T1000 (cell line): ENCODE results near the gene KRTAP1-1.
"Not testable (repeated sequence)": the region's sequence is repeated elsewhere in the genome, so short reads cannot be mapped to it uniquely, and the experiment has no call there.

Experiments
- DNase-seq: peaks from one replicate; lab custom pipeline; 2025; ENCODE audit warnings: mixed read lengths; lab: John Stamatoyannopoulos, UW

Gene KRTAP1-1

DNA sequence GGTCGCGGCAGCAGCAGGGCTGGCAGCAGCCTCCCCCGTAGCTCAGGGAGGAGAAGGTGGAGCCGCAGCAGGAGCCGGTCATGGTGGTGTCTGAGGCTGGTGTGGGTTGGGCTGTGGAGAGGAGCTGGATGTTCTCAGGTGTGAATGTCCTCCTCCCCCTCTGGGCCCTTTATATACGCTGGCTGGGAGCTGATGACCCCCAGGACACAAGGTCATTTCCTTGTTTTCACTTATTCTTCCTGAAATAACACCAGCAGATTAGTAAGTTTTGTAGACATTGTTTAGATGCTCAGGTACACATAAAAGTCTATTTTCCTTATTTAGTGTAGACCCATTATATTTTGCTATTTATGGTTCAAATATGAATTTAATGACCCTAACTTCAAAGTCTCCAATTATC, 13.9 kb upstream of the KRTAP1-1 start, which contains the start of gene KRTAP2-2:
TSS of gene KRTAP2-2 (minus strand) at position 101 of the 400 bp plus-strand sequence. CDS start at position 82, 19 bp downstream.
- DNase-seq = not testable (repeated sequence)

DNA sequence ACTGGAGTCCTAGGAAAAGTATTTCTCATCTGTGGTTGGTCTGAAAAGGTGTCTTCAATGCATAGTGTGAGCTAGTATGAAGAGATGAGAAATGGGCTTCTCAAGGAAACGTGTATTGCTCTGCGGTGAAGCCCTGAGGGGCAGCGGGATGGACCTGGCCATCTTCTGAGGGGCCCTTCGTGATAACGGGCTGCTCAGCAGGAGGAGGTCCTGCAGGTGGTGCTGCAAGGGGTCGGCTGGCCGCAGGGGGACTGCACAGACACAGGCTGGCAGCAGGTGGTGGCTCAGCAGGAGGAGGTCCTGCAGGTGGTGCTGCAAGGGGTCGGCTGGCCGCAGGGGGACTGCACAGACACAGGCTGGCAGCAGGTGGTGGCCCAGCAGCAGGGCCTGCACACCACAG, 13.3 kb upstream of the KRTAP1-1 start:
- DNase-seq = not testable (repeated sequence)

DNA sequence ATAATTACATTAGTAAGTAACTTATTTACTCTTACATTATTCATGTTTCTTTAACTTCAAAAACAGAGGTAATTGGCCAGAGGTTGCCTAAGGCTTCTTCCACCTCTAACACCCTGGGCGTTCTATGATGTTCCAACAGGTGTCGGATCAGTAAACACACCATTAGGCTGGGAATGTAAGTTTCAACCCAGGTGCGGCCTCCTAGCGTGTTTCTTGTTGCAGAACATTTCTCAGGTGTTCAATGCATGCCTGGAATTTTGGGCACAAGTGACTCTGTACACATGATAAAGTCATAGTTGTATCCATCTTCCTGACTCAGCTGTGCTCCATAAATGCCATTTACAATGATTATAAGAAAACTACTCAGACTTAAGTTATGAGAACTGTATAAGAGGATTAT, 12.8 kb upstream of the KRTAP1-1 start:
- no peak for DNase-seq

DNA sequence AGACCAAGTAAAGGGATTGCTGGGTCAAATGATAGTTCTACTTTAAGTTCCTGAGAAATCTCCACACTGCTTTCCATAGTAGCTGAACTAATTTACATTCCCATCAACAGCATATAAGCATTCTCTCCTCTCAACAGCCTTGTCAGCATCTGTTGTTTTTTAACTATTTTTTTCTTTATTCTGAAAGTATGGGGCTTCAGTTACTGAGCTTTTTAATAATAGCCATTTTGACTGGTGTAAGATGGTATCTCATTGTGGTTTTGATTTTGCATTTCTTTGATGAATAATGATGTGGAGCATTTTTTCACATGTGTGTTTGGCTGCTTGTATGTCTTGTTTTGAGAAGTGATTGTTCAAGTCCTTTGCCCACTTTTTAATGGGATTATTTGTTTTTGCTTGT, 11.3 kb upstream of the KRTAP1-1 start:
- DNase-seq = no peak

DNA sequence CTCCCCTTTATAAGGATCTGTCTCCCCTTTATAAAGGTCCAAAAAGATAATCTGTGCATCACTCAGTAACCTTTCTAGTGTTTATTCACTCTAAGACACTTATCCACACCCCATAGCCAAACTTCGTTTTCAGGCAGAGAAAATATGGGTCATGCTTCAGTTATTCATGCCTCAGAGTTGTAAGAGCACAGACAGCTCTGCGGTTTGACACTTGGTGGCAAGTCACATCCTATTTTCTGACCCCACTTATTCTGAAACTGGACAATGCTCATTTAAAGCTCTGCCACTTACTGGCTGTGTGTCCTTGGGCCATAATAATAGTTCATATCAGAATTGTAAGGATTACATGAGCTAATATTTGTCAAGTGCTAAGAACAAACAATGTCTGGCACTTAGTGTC, 7.9 kb upstream of the KRTAP1-1 start:
- DNase-seq = no peak

DNA sequence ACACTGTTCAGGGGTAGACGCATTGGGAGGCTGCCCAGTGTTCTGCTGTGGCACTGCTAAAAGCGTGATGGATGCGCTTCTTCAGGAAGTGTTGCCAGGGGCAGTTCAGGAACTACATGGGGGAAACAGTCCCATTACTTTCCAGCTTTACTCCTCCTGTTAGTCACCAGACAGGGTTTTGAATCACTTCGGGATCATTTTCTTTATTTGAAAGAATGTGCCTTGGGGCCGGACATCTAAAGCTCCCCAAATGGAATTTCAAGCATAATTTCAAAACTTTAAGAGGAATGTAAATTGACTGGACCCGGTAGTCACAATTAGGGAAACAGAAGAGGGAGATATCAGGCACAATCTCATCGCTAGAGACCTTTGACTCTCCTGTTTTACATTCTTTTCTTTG, 7.2 kb upstream of the KRTAP1-1 start:
- peak; percentile 20 for DNase-seq

DNA sequence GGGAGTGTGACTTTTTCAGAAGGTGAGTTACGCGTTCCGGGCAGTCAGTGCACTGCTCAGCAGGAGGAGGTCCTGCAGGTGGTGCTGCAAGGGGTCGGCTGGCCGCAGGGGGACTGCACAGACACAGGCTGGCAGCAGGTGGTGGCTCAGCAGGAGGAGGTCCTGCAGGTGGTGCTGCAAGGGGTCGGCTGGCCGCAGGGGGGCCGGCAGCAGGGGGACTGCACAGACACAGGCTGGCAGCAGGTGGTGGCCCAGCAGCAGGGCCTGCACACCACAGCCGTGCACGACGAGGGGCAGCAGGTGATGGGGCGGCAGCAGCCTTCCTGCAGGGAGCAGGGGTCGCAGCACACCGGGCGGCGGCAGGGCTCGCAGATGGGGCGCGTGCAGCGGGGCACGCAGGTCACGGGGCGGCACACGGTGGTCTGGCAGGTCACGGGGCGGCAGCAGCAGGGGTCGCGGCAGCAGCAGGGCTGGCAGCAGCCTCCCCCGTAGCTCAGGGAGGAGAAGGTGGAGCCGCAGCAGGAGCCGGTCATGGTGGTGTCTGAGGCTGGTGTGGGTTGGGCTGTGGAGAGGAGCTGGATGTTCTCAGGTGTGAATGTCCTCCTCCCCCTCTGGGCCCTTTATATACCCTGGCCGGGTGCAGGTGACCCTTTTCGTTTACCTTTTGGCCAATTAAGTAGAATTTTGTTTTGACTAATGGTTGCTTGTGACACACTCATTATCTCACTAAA, 5.7 kb upstream of the KRTAP1-1 start, which contains the start of gene KRTAP2-1:
TSS of gene KRTAP2-1 (minus strand) at position 582 of the 731 bp plus-strand sequence. CDS start at position 533, 49 bp downstream.
- not testable (repeated sequence) for DNase-seq

DNA sequence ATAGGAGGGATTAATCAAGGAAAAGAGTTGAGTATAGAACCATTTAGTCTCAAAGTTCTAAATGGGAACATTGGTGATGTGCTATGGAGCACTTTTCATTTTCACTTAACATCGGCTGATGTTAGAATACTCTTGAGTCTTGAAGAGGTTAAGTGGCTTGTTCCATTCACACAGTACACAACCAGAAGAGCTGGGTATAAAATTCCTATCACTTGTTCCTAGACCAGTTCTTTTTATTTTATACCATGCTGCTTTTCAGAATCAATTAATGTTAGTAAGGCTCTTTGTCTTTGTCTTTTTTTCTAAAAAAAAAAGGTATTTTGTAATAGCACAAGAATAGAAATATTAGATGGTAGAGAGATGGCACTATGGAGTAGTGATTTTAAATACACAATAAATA, 1.7 kb upstream of the KRTAP1-1 start:
- no peak for DNase-seq

DNA sequence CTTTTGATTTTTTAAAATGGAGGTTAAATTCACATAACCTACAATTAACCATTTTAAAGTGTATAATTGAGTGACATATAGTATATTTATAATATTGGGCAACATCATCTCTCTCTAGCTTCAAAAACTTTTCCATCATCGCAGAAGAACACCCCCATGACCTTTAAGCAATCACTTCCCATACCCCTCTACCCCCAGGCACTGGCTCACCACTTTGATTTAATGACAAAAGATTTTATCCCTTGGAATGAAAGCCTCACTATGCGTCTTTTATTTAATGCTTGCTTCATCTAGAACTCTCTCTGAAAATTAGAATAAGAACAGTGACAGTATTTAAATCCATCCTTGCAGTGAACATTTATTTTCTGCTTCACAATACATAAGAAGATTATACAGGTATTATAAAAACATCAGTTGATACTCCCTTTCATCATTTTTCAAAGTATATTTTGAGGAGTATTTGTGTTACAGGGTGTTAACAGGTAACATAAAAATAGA, 3.3 kb downstream of the KRTAP1-1 start:
- DNase-seq = no peak

DNA sequence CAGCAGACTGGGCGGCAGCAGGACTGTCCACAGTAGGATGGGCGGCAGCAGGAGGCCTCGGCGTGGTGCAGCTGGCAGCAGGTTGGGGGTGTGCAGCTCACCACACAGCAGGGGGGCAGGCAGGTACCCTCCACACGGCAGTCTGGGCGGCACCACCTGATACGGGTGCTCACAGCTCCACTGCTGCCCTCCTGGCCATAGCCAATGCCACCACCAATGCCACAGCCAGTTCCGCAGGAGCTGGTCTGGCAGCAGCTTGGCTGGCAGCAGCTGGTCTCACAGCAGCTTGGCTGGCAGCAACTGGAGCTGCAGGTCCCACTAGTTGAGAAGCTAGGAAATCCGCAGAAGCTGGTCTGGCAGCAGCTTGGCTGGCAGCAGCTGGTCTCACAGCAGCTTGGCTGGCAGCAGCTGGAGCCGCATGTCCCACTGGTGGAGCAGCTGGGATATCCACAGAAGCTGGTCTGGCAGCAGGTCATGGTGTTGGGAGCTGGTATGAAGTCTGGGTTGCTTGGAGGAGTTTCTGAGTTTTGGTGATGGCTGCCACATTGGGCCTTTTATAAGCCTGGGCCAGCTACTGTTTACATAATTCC, 6.8 kb downstream of the KRTAP1-1 start, which contains the start of gene KRTAP1-3:
TSS of gene KRTAP1-3 (minus strand) at position 529 of the 590 bp plus-strand sequence. CDS start at position 476, 53 bp downstream.
- not testable (repeated sequence) for DNase-seq

DNA sequence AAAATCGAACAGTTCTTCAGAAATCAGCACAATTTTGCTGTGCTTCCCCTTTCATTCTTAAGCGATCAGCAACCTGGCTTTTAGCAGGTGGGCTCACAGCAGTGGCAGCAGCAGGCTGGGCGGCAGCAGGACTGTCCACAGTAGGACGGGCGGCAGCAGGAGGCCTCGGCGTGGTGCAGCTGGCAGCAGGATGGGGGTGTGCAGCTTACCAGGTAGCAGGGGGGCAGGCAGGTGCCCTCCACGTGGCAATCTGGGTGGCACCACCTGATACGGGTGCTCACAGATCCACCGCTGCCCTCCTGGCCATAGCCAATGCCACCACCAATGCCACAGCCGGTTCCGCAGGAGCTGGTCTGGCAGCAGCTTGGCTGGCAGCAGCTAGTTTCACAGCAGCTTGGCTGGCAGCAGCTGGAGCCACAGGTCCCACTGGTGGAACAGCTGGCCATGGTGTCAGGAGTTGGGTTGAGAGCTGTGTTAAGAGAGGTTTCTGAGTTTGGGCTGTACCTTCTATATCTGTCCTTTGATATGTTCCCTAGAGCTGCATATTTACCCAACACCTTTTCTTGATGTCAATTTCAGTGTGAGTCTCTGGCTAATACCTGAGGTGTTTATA, 11.5 kb downstream of the KRTAP1-1 start, which contains the start of gene KRTAP1-4:
TSS of gene KRTAP1-4 (minus strand) at position 563 of the 613 bp plus-strand sequence. CDS start at position 446, 117 bp downstream.
- no peak for DNase-seq

DNA sequence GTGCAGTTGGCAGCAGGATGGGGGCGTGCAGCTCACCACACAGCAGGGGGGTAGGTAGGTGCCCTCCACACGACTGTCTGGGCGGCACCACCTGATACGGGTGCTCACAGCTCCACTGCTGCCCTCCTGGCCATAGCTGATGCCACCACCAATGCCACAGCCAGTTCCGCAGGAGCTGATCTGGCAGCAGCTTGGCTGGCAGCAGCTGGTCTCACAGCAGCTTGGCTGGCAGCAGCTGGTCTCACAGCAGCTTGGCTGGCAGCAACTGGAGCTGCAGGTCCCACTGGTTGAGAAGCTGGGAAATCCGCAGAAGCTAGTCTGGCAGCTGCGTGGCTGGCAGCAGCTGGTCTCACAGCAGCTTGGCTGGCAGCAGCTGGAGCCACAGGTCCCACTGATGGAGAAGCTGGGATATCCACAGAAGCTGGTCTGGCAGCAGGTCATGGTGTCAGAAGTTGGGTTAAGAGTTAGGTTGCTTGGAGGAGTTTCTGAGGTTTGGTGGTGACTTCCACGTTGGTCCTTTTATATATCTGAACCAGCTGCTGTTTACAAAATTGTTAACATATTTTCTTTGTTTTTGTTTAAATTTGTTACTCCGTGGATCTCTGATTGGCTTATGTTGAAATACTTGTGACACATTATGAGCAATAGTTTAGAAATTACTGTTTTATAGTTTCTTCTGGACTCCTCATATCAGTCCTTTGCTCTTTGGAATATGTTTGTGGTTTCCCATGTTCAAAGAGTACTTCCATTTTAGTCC, 14.4 kb downstream of the KRTAP1-1 start, which contains the start of gene KRTAP1-5:
TSS of gene KRTAP1-5 (minus strand) at position 494 of the 757 bp plus-strand sequence. CDS start at position 441, 53 bp downstream.
- peak; percentile 45 for DNase-seq

DNA sequence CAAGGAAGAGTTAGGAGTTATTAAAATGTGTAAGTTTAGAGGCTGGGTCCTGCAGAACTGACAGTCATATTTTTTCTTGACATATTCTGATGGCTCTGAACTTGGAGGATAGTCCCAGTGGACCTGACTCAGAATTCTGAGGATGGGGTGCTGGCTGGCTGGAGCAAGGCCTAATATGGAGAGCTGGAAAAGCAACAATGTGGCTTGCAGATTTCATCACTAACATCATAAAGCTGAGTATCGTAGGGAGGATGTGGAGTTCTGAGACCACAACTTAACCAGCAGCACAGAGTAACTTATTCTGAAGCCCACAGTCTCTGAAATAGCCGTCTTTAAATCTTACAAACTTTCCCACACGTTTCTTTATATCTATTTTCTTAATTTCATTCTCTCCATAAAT, 16.6 kb downstream of the KRTAP1-1 start:
- no peak for DNase-seq

DNA sequence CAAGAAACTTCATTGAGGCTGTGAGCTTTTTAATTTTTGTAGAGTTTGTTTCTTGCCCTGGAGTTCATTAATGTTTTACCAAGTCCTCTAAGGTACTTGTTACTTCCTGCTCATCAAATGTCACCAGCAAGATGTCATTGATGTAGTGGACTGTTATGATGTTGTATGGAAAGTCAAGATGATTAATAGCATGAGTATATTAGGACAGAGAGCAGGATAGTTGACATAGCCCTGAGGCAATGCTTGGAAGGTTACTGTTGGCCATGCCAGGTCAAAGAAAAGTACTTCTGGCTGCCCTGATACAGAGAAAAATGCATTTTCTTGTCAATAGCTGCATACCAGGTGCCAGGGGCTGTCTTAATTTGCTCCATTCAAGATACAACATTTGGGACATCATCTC, 20.9 kb downstream of the KRTAP1-1 start:
- no peak for DNase-seq

DNA sequence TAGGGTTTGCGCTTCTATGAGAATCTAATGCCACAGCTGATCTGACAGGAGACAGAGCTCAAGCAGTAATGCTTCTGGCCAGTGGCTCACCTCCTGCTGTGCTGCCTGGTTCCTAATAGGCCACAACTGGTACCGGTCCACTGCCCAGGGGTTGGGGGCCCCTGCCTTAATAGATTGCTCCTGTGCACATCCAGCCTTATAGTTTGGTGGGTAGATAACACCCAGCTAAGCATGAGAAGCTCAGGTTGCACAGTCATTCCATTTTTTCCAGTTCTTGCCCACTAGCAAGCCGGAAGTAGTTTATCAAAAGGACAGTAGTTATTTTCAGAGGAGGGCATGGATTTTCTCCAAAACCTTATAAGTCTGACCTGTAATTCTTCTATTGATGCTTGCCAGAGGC, 21.8 kb downstream of the KRTAP1-1 start:
- no peak for DNase-seq

DNA sequence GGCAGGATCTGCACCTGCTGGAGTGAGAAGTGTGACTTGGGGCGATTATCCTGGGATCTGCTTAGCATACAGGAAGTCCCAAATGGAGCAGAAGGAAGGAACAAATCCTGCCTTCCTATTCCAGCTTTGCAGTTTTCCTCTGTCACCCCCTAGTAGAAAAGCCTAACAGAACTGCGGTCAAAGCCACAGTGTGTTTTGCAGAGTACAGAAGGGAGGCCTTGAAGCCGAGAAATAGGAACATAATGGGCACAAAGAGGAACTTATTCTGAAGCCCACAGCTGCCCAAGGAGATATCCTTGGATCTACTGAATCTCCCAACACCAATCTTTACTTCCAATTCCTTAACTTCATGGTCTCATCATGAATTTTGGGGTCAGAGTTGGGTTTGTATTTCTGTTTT, 22.7 kb downstream of the KRTAP1-1 start:
- DNase-seq = no peak

DNA sequence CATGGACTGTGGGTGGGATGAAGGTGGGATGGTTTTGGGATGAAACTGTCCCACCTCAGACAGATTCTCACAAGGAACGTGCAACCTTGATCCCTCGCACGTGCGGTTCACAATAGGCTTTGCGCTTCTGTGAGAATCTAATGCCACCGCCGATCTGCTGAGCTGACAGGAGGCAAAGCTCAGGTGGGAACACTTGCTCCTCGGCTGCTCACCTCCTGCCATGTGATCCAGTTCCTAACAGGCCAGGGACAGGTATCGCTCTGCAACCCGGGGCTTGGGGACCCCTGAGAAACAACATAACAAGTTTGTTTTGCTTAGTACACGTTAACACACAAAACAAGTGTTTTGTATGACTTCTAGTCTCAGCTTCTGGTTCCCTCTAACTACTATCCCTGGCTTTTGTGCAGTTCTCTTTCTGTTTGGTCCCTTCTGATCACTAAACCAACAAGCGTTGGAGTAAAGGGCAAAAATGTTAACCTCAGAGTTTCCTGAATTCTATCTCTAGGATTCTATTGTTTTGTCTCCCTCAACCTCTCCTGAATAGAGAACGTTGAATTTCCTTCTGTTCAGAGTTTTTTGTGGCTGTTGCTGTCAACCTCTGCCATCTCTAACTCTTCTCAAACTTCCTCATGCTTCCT, 24.6 kb downstream of the KRTAP1-1 start:
- no peak for DNase-seq

DNA sequence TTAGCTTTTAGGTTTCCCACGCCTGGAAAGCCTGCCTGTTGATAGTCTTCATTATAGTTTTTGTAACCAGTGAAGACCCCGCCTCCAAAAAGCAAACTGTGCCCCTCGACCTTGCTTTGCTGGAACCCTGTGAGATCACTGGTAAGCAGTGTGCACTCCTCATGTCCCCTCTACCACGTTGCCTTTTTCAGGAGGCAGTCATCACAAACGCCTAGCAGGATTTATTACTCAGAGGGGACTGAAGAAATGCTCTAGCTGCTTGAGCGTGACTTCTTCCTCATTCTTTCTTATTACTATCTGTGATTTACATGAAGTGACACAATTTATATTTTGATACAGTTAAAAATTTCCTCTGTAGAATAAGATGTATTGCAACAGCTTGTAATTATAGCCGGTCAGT, 25.8 kb downstream of the KRTAP1-1 start:
- DNase-seq = no peak

DNA sequence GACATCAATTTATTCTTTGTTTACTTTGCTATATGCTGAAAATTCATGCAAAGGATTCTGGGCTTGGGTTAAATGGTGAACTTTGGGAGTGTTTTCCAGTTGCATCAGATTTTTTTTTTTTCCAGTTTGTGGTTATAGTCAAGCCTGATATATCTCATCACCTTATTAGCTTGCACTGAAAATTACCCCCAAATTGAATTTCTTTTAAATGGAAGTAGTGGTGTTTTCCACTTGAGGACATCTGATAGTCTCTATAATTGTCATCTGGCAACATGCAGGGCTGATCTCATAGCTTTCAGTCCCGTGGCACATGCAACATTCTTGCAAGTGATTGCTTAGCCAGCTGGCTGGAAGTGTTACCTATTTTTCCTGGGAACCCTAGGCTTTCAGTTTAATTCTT, 27.6 kb downstream of the KRTAP1-1 start:
- DNase-seq = no peak

DNA sequence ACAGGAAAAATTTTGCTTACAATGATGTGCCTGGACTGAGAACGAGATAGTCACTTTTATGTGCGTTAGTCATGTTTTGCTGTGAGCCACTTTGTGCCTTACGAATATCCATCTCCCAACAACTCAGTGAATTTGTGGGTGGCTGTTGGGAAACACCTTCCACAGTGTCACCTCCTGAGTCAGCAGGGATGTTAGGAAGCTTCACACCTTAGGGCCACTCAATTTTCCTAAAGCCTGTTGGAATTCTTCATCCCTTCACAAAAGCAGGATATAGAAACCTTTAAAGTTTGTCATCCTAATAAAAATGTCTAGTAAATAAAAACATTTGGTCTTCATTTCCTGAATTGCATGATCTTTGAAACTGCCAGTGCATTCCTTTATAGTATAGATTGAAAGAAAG, 28.1 kb downstream of the KRTAP1-1 start:
- DNase-seq = no peak
